GM15510 (cell line): ENCODE measurements around the gene HHIP.

ENCODE experiments used
- POLR2A ChIP-seq: IDR thresholded peaks from 3 replicates; pipeline ENCODE4 v1.6.1; 2011; ENCODE audit warnings: borderline replicate concordance; ENCODE audit not compliant: insufficient read length; ENCODE audit errors: extremely low read depth

The HHIP gene

DNA sequence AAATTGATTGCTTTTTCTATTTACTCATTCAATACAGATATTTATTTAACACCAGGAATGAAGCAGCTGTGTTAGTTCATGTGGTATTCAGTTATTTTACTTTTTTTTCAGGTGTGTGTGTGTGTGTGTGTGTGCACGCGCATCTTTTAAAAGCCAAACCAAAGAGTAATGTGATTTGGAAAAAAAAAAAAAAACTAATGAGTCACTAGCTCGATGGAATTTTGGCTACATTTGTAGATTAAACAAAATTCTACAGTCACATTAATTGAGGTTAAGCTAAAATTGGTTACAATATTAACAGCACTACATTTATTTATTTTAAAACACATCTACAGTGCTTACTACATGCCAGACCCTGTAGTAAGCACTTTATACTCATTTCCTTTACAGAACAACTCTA, 66.8 kb downstream of the HHIP start:
- no peak for TF ChIP-seq POLR2A

DNA sequence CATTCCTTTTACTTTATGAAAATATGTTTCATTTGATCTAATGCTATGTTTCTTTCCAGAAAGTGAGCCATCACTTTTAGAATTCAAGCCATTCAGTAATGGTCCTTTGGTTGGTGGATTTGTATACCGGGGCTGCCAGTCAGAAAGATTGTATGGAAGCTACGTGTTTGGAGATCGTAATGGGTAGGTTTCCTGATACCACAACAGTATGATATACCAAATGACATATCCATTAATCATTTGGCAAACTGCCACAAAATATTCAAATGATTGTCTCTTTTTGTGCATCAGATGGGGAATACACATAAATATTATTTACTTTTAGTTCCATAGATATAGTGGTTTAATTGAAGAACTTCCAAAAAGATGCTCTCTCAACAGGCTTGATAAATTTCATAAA, 68.2 kb downstream of the HHIP start:
- no peak for TF ChIP-seq POLR2A

- TF ChIP-seq POLR2A, result no peak
Measured at GRCh38 chr4:144715230-144715629, 69.3 kb downstream of the HHIP start.

DNA sequence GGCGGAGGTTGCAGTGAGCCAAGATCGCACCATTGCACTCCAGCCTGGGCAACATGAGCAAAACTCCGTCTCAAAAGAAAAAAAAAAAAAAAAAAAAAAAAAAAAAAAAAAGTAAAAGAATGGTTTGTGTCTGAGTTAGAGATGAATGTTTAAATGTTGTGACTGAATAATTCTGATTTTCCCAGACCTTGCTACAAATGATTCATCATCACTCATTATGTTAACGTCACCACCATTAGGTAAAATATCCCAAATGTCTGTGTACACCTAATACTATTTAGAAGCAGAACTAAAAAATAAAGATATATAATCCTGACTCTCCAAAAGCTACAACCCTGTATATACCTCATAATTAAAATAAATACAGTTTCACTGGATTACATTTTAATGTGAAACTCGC, 70.8 kb downstream of the HHIP start:
- no peak for TF ChIP-seq POLR2A

- no peak for TF ChIP-seq POLR2A
Measured at GRCh38 chr4:144718958-144719512, 73.1 kb downstream of the HHIP start.

GRCh38 chr4:144720491-144720890, 74.5 kb downstream of the HHIP start:
- no peak for TF ChIP-seq POLR2A

DNA sequence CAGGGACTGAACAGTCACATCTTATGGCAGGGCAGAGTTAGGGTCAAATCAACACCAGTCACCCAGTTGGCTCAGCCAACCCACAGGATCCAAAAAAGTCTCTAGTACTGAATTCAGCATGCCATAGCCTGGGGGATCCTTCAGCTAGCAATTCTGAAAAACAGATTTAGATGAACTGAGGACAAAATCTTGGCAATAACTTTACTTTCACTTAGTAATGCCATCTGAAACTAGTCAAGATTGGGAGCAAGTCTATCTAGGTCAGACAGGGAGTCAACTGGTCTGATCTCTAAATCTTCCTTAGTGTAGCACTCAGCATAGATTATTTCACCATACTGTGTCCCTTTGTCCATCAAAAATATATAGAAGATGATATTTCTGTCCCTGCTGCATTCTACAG, 76.0 kb downstream of the HHIP start:
- no peak for TF ChIP-seq POLR2A

- TF ChIP-seq POLR2A, result no peak
Measured at GRCh38 chr4:144723471-144723870, 77.5 kb downstream of the HHIP start.

DNA sequence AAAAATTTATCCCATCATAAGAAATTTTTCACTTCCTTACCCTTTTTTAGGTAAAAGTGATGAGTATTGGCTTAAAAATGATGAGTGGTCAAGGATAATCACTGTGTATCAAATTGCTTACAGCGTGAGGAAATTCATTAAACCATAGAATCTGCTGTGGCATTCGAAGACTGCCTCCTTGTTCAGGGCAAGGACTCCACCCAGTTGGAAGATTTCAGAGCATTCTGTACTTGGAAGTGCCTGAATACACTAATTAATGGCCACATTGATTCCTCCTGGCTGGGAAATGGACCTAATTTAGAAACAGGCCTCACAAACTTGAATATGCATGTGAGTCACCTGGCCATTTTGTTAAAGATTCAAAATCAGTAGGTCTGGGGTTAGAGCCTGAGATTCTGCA, 83.2 kb downstream of the HHIP start:
- no peak for TF ChIP-seq POLR2A

GRCh38 chr4:144732584-144733428, 86.8 kb downstream of the HHIP start:
- TF ChIP-seq POLR2A, result no peak

DNA sequence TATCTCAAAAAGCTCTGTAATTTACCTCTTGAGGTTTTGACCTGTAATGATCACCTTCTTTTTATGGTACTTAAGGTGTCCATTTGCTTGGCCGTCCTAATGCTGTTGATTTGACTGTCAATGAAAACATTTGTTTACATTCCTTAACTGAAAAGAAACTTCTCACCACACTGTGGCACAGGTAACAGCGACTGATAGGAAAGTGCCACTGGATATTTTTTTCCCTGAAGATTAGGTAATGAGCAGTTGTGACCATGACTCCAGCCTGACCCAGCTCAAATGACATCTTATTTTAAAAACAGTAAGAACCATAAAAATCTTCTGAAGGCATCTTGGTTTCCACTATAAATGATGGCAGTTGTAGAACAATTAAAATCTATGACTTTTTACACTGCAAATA, 87.6 kb downstream of the HHIP start:
- no peak for TF ChIP-seq POLR2A

DNA sequence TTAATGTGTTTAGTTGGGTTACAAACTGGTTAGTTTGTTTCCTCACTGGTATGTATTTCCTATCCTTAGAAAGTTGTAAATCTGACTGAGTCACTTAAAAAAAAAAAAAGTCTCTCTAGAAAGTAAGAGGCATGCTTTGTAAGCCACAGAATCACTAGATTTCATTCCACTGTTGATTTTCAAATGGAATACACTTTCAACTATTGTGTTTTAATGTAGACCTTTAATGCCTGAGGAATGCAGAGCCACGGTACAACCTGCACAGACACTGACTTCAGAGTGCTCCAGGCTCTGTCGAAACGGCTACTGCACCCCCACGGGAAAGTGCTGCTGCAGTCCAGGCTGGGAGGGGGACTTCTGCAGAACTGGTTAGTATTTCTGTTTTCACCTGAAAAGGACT, 88.6 kb downstream of the HHIP start:
- no peak for TF ChIP-seq POLR2A

GRCh38 chr4:144738649-144739048, 92.7 kb downstream of the HHIP start:
- TF ChIP-seq POLR2A, result no peak

DNA sequence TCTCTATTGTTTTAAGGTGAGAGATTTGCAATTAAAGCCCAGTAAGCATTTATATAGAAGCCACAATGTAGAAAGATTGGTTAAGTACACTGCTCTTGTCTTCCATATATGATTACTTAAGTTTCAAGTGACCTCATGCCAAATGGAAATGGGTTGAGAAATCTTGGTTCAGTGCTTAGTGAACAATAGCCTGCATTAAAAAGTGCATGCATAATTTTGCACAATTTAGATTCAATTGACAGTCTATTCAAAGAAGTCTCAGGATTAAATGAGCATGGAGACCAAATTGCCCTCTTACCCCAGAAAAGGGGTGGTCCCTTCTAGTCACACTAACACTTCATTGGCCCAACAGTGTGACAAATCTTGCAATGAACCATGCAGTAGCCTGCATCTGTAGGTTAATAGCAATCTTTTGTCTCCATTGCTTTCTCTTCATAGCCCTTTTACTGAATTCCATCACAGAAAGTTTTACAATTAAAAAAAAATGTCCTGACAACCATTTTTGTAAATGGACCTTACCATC, 93.6 kb downstream of the HHIP start:
- TF ChIP-seq POLR2A, result no peak

DNA sequence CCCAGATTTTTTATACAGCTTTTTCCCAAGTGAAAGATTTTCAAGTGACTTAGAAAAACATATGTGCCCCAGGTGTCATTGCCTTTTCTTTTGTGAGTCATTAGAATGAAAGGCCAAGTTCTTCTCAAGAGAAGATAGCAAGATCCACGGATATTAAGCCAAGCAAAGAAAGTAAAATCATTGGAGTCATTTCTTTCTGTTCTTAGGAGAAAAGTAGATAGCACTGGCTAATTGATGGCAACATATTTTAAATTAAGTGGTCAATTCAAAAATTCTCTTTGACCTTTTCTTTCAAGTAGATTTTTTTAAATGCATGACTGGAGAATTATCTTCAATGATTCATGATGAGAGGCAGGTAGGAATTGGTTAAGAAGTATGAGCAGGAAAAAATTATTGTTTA, 94.4 kb downstream of the HHIP start:
- TF ChIP-seq POLR2A, result no peak
